ENCODE measurements around the gene ZNF521. TPM values are rescaled to one million over a fixed set of nuclear protein-coding genes. Genes with fewer than 3 reads are reported as not detected.

Gene ZNF521
- total RNA-seq, 1 experiment from 2014 or later = not detected

DNA sequence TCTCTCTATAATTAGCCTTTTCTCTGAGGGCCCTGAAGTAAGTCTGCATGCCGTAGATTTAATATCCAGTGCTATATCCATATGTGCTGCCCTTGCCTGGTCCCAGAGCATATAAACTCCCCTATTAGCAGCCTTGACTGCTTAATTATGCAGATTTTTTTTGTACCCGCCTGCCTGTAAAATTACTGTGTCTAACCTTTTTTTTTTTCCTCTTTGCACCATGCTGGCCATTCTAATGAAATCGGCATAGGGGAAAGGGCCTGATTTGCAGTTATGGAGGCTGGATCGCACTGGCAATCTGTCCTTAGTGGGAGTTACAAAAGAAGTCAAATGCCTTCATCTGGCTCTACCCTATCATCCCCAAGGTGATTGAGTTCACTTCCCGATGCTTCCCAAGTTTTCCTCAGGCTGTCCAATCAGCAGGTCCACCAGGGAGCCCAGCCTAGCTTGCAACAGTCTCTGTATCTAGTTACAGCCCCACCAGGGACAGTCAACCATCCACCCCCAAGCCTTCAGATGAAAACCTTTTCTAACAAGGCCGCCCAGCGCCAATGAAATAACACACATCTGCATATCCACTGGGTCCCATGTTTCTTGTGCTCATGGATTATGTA is 239.0 kb downstream of the ZNF521 start:
- no peak for DNase-seq
- no peak overlapping the region for H3K27ac ChIP-seq (ENCODE audit: low read length)
- H3K9ac ChIP-seq (ENCODE audit: low read length) = no peak overlapping the region
- H3K4me2 ChIP-seq (ENCODE audit: low read depth, low read length, poor library complexity, severe bottlenecking) = no peak overlapping the region
- H3K9me3 ChIP-seq (ENCODE audit: low read length) = no peaks in the 10 kb centered on the region
- no peaks in the 10 kb centered on the region for H3K36me3 ChIP-seq (ENCODE audit: insufficient read depth, low read length)
- no peak overlapping the region for H3K4me3 ChIP-seq (ENCODE audit: low read length)
- H3K9me2 ChIP-seq (replicated peaks; ENCODE audit: insufficient read depth, low read length) = no peaks in the 10 kb centered on the region; the same call in 1 of the 2 replicates
- H2AFZ ChIP-seq (ENCODE audit: low read length) = no peak overlapping the region
- no peaks in the 10 kb centered on the region; the same call in 1 of the 2 replicates for H3K27me3 ChIP-seq (ENCODE audit: low read length)
- no peaks in the 10 kb centered on the region for H3K4me1 ChIP-seq (ENCODE audit: low read length)
- no peaks in the 10 kb centered on the region for H3K79me2 ChIP-seq (ENCODE audit: low read length)
- no peaks in the 10 kb centered on the region for H4K20me1 ChIP-seq (ENCODE audit: insufficient read depth, low read depth, low read length)

DNA sequence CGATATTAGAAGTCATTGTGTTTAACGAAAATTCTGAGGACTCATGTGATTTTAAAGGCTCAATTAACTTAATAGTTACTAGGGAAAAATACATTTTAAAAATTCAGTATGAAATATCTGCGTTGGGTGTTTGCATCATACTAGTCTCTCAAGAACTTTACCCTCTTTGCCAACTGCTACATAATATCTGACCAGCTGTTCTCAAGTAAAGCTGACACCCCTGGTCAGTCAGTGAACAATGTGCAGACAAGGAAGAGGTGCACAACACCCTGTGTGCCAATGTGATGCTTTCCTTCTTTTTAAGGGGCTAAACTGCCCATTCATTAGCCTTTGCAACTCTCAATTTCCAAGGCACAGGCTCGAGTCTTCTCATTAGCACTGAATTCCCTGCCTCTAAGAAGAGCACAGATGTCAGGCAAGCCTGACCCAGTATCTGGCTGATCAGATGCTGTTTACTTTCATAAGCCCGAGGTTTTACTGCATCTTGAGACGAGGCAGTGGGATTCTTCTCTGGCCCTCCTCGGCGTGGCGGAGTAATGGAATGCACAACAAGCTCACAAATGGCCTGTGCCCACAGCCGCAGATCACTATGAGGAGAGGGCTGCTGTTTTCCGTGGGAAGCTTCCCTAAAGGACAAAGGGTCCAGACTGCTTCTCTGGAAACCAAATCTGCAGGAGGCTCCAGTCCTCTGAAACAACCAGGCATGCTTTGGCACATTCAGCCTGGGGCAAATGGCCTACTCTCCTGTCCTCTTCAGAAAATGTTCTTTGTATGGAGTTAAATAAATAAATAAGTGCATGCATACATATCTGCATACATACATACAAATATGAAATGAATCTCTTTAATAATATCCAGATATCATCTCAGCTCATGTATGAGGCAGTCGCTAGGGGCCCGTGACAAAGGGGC is 240.3 kb downstream of the ZNF521 start:
- H3K27me3 ChIP-seq (ENCODE audit: low read length) = no peaks in the 10 kb centered on the region; the same call in 1 of the 2 replicates
- H2AFZ ChIP-seq (ENCODE audit: low read length) = no peak overlapping the region
- H4K20me1 ChIP-seq (ENCODE audit: insufficient read depth, low read depth, low read length) = no peaks in the 10 kb centered on the region
- no peak overlapping the region for H3K9ac ChIP-seq (ENCODE audit: low read length)
- H3K27ac ChIP-seq (ENCODE audit: low read length) = no peak overlapping the region
- no peaks in the 10 kb centered on the region for H3K4me1 ChIP-seq (ENCODE audit: low read length)
- no peaks in the 10 kb centered on the region for H3K36me3 ChIP-seq (ENCODE audit: insufficient read depth, low read length)
- no peaks in the 10 kb centered on the region for H3K79me2 ChIP-seq (ENCODE audit: low read length)
- DNase-seq = no peak
- no peaks in the 10 kb centered on the region for H3K9me3 ChIP-seq (ENCODE audit: low read length)
- H3K4me2 ChIP-seq (ENCODE audit: low read depth, low read length, poor library complexity, severe bottlenecking) = no peak overlapping the region
- H3K9me2 ChIP-seq (replicated peaks; ENCODE audit: insufficient read depth, low read length) = no peaks in the 10 kb centered on the region; the same call in 1 of the 2 replicates
- H3K4me3 ChIP-seq (ENCODE audit: low read length) = no peak overlapping the region

DNA sequence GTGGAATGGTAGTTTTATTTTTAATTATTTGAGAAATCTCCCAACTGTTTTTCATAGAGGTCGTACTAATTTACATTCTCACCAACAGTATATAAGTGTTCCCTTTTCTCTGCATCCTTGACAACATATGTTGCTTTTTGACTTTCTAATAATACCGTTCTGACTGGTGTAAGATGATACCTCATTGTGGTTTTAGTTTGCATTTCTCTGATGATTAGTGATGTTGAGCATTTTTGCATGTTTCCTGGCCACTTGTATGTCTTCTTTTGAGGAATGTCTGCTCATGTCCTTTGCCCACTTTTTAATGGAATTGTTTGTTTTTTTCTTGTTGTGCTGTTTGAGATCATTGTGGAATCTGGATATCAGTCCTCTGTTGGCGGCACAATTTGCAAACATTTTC is 242.5 kb downstream of the ZNF521 start:
- DNase-seq = no peak
- Histone ChIP-seq H3K27ac (ENCODE audit: low read length) (no peak overlapping the region), H3K9ac (ENCODE audit: low read length) (no peak overlapping the region), H3K4me2 (ENCODE audit: low read depth, low read length, poor library complexity, severe bottlenecking) (no peak overlapping the region), H4K20me1 (ENCODE audit: insufficient read depth, low read depth, low read length) (no peaks in the 10 kb centered on the region), H3K27me3 (ENCODE audit: low read length) (no peaks in the 10 kb centered on the region; the same call in 1 of the 2 replicates), H2AFZ (ENCODE audit: low read length) (no peak overlapping the region), H3K4me3 (ENCODE audit: low read length) (no peak overlapping the region), H3K79me2 (ENCODE audit: low read length) (no peaks in the 10 kb centered on the region), H3K36me3 (ENCODE audit: insufficient read depth, low read length) (no peaks in the 10 kb centered on the region), H3K9me3 (ENCODE audit: low read length) (no peaks in the 10 kb centered on the region), H3K4me1 (ENCODE audit: low read length) (no peaks in the 10 kb centered on the region), H3K9me2 (replicated peaks; ENCODE audit: insufficient read depth, low read length) (no peaks in the 10 kb centered on the region)

DNA sequence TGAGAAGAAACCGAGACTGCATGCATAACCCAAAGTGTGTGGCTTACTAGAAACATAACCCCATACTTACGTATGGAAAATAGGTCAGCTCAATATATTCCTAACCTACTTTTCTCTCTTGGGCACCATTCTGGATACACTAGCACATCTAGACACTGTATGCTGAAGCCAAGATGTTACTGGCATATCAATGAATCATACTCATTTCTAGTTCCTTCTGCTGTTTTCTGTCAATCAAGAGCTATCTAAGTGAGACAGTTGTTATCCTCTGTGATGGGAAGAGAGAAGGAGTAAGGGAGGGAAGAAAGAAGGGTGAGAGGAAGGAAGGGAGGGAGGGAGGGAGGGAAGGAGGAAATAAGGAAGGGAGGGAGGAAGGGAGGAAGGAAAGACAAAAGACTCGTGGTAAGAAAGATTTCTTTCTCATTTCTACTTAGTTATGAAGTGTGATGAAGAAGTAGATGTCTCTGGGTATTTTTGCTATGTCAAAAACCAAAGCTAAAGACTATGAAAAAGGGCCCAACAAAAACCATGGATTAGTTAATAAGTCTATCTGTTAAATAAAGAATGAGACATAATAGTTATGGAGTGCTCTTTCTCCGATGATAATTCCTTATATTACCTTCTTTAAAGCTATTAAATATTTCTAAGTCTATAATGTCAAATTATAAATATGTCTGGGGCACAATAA is 248.4 kb downstream of the ZNF521 start:
- Histone ChIP-seq H3K9me3 (ENCODE audit: low read length) (no peaks in the 10 kb centered on the region), H3K4me3 (ENCODE audit: low read length) (no peak overlapping the region), H3K79me2 (ENCODE audit: low read length) (no peaks in the 10 kb centered on the region), H2AFZ (ENCODE audit: low read length) (no peak overlapping the region), H4K20me1 (ENCODE audit: insufficient read depth, low read depth, low read length) (no peaks in the 10 kb centered on the region), H3K27ac (ENCODE audit: low read length) (no peak overlapping the region), H3K9ac (ENCODE audit: low read length) (no peak overlapping the region), H3K4me2 (ENCODE audit: low read depth, low read length, poor library complexity, severe bottlenecking) (no peak overlapping the region), H3K27me3 (ENCODE audit: low read length) (no peaks in the 10 kb centered on the region), H3K36me3 (ENCODE audit: insufficient read depth, low read length) (no peaks in the 10 kb centered on the region), H3K4me1 (ENCODE audit: low read length) (no peaks in the 10 kb centered on the region), H3K9me2 (replicated peaks; ENCODE audit: insufficient read depth, low read length) (no peaks in the 10 kb centered on the region)
- no peak for DNase-seq

DNA sequence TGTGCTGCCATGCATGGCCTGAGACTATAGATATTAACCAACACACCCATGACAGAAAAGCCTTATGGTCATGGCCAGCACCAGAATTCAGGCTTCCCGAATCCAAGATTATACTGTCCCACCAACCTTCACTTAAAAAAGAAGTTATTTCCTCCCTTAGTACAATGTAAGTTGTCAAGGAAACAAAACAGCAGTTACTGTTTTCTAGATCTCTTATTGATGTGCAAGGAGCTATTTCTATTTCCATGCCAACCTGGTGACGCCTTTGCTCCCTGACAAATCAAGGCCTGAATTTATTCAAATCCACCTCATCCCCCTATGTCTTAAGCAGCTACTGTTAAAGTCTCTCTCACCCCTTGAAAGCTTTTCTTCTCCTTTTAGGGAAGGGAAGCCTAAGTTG is 249.3 kb downstream of the ZNF521 start:
- no peak for DNase-seq
- H3K4me1 ChIP-seq (ENCODE audit: low read length) = no peaks in the 10 kb centered on the region
- H3K27me3 ChIP-seq (ENCODE audit: low read length) = no peaks in the 10 kb centered on the region
- H3K4me2 ChIP-seq (ENCODE audit: low read depth, low read length, poor library complexity, severe bottlenecking) = no peak overlapping the region
- H3K9ac ChIP-seq (ENCODE audit: low read length) = no peak overlapping the region
- no peaks in the 10 kb centered on the region for H3K79me2 ChIP-seq (ENCODE audit: low read length)
- no peaks in the 10 kb centered on the region for H3K9me3 ChIP-seq (ENCODE audit: low read length)
- no peaks in the 10 kb centered on the region for H3K9me2 ChIP-seq (replicated peaks; ENCODE audit: insufficient read depth, low read length)
- no peak overlapping the region for H3K4me3 ChIP-seq (ENCODE audit: low read length)
- H3K27ac ChIP-seq (ENCODE audit: low read length) = no peak overlapping the region
- H3K36me3 ChIP-seq (ENCODE audit: insufficient read depth, low read length) = no peaks in the 10 kb centered on the region
- H4K20me1 ChIP-seq (ENCODE audit: insufficient read depth, low read depth, low read length) = no peaks in the 10 kb centered on the region
- H2AFZ ChIP-seq (ENCODE audit: low read length) = no peak overlapping the region

DNA sequence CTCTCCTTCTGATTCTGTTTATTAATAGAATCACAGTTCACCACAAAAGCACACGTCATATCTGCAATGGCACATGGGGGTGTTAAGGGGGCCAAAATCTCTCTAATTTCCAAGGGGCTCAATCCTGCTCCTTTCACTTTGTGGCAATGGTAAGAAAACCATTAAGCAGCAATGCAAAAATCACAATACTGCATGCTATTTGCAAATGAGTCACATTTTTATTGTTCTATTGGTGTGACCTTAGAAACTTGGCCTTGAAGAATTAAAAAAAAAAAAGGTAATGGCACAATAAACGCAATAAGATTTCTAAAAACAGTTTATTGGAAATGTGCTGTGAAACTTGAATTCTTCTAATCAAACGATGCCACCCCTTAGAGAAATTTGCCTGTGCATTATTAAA is 251.5 kb downstream of the ZNF521 start:
- Histone ChIP-seq H3K9me2 (replicated peaks; ENCODE audit: insufficient read depth, low read length) (no peaks in the 10 kb centered on the region), H3K9me3 (ENCODE audit: low read length) (no peaks in the 10 kb centered on the region), H3K27me3 (ENCODE audit: low read length) (no peaks in the 10 kb centered on the region), H2AFZ (ENCODE audit: low read length) (no peak overlapping the region), H3K36me3 (ENCODE audit: insufficient read depth, low read length) (no peaks in the 10 kb centered on the region), H3K4me1 (ENCODE audit: low read length) (no peaks in the 10 kb centered on the region), H3K79me2 (ENCODE audit: low read length) (no peaks in the 10 kb centered on the region), H3K27ac (ENCODE audit: low read length) (no peak overlapping the region), H3K4me3 (ENCODE audit: low read length) (no peak overlapping the region), H3K9ac (ENCODE audit: low read length) (no peak overlapping the region), H3K4me2 (ENCODE audit: low read depth, low read length, poor library complexity, severe bottlenecking) (no peak overlapping the region), H4K20me1 (ENCODE audit: insufficient read depth, low read depth, low read length) (no peaks in the 10 kb centered on the region)
- no peak for DNase-seq

DNA sequence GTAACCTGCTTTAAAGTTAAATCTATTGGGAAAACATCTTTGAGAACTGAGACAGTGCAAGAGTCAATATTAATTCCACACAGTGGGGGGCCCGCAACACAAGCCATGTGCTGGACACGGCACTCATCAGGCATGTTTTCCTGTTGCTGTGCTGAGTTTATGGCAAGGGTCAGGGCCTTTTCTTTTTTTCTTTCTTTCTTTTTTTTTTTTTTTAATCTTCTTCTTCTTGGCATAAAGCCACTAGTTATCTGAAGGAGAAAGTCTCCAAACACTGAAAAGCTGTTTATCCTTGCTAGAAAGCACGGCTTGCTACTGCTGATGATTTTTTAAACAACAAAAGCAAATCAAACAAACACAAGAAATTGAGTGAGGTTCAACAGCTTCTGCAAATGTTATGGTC is 252.1 kb downstream of the ZNF521 start:
- no peaks in the 10 kb centered on the region for H3K4me1 ChIP-seq (ENCODE audit: low read length)
- no peaks in the 10 kb centered on the region for H3K9me3 ChIP-seq (ENCODE audit: low read length)
- H3K27me3 ChIP-seq (ENCODE audit: low read length) = no peaks in the 10 kb centered on the region
- H3K4me3 ChIP-seq (ENCODE audit: low read length) = no peak overlapping the region
- H3K27ac ChIP-seq (ENCODE audit: low read length) = no peak overlapping the region
- H4K20me1 ChIP-seq (ENCODE audit: insufficient read depth, low read depth, low read length) = no peaks in the 10 kb centered on the region
- H3K79me2 ChIP-seq (ENCODE audit: low read length) = no peaks in the 10 kb centered on the region
- no peak for DNase-seq
- no peak overlapping the region for H2AFZ ChIP-seq (ENCODE audit: low read length)
- H3K9me2 ChIP-seq (replicated peaks; ENCODE audit: insufficient read depth, low read length) = no peaks in the 10 kb centered on the region
- no peak overlapping the region for H3K4me2 ChIP-seq (ENCODE audit: low read depth, low read length, poor library complexity, severe bottlenecking)
- H3K9ac ChIP-seq (ENCODE audit: low read length) = no peak overlapping the region
- no peaks in the 10 kb centered on the region for H3K36me3 ChIP-seq (ENCODE audit: insufficient read depth, low read length)

DNA sequence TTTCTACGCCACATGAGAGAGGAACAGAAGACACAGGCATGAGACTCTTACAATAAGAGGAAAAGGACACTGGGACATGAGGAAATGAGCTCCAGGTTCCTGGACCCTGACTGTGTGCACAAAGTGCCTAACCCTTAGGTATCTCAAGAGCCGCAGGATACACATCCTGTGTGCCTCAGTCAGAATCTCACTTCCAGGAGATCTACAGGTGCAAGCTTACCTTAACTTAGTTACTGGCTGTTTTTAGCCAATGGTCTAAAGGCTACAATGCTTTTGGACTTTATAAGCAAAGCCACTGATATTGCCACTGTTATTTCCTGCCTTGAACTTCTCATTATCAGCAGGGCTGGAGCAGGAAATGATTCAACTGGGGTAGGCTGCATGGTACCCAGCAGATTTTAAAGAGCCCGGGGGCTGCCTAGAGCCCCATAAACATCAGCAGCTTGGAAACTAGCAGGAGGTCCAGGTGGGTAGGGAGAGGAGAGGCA is 254.4 kb downstream of the ZNF521 start:
- H3K4me3 ChIP-seq (ENCODE audit: low read length) = no peak overlapping the region
- H3K27me3 ChIP-seq (ENCODE audit: low read length) = no peaks in the 10 kb centered on the region
- H4K20me1 ChIP-seq (ENCODE audit: insufficient read depth, low read depth, low read length) = no peaks in the 10 kb centered on the region
- no peaks in the 10 kb centered on the region for H3K4me1 ChIP-seq (ENCODE audit: low read length)
- no peaks in the 10 kb centered on the region for H3K9me2 ChIP-seq (replicated peaks; ENCODE audit: insufficient read depth, low read length)
- H2AFZ ChIP-seq (ENCODE audit: low read length) = no peak overlapping the region
- H3K79me2 ChIP-seq (ENCODE audit: low read length) = no peaks in the 10 kb centered on the region
- H3K9ac ChIP-seq (ENCODE audit: low read length) = no peak overlapping the region
- DNase-seq = no peak
- H3K36me3 ChIP-seq (ENCODE audit: insufficient read depth, low read length) = no peaks in the 10 kb centered on the region
- H3K27ac ChIP-seq (ENCODE audit: low read length) = no peak overlapping the region
- no peak overlapping the region for H3K4me2 ChIP-seq (ENCODE audit: low read depth, low read length, poor library complexity, severe bottlenecking)
- no peaks in the 10 kb centered on the region for H3K9me3 ChIP-seq (ENCODE audit: low read length)
